Sciatic nerve (tissue), 2 donors: ENCODE measurements around the gene TULP1. TPM values are rescaled to one million over a fixed set of nuclear protein-coding genes. Genes with fewer than 3 reads are reported as not detected.

Source experiments
- ATAC-seq: fragments of 200-7000 bp; cut with Tn5 transposase; one replicate; pipeline ENCODE4 v1.9.1; 2020; ENCODE audit warnings: mild to moderate bottlenecking, moderate library complexity
- DNase-seq: peaks from one replicate; pipeline ENCODE4 v3.0.0-alpha.2; 2020; ENCODE audit warnings: low spot score
- intact Hi-C: fragments of 100-400 bp; cut with DNase I; formaldehyde crosslinking; loops from one replicate; pipeline ENCODE4 v1.14.2; 2022
- total RNA-seq: library from RNA; stranded (reverse); fragmentation: NEBNext Ultra II Directional; extraction: Animal tissue kit (Norgen Biotek cat#: 25700); gene quantifications from one replicate; pipeline ENCODE4 v1.2.1, GENCODE V29; 2021
- donor health status: DM: no; HTN: no; CAD: no.
- donor health status: DM: no; HTN: no; CAD: no.

TULP1 gene
- total RNA-seq, 1 donor from 2014 or later, result not detected

- intact Hi-C loops, result no loop called here
- ATAC-seq (peak; percentile 4), DNase-seq (no peak)
These were observed 24.8 kb downstream of the TULP1 start for GRCh38 chr6:35487658-35488516.

- peak; percentile 18 for ATAC-seq
- DNase-seq, result no peak
- intact Hi-C loops, result no loop called here
These were observed 26.4 kb downstream of the TULP1 start for GRCh38 chr6:35486005-35486925.

- ATAC-seq, result peak; percentile 69
These were observed 27.3 kb downstream of the TULP1 start for GRCh38 chr6:35485402-35485877.

GRCh38 chr6:35484921-35485392 lies 27.7 kb downstream of the TULP1 start:
- DNase-seq (no peak), ATAC-seq (peak; percentile 6)
- intact Hi-C loops, result no loop called here

More at GRCh38 chr6:35485402-35485877, 27.3 kb downstream of the TULP1 start:
- no peak for DNase-seq
- intact Hi-C loops, result no loop called here

GRCh38 chr6:35483893-35484645 lies 28.6 kb downstream of the TULP1 start:
- ATAC-seq, result no peak
- intact Hi-C loops, result no loop called here
- DNase-seq, result no peak

GRCh38 chr6:35483490-35483889 lies 29.2 kb downstream of the TULP1 start:
- intact Hi-C loops, result no loop called here
- DNase-seq (no peak), ATAC-seq (no peak)

GRCh38 chr6:35483062-35483461 lies 29.6 kb downstream of the TULP1 start:
- intact Hi-C loops, result no loop called here
- DNase-seq (no peak), ATAC-seq (no peak)

- intact Hi-C loops, result no loop called here
- DNase-seq (no peak), ATAC-seq (no peak)
These were observed 31.5 kb downstream of the TULP1 start for GRCh38 chr6:35481226-35481625.

GRCh38 chr6:35480176-35480575 lies 32.5 kb downstream of the TULP1 start:
- ATAC-seq, result no peak
- DNase-seq, result no peak
- intact Hi-C loops, result no loop called here

- intact Hi-C loops, result no loop called here
- DNase-seq (no peak), ATAC-seq (no peak)
These were observed 34.4 kb downstream of the TULP1 start for GRCh38 chr6:35478259-35478658.

- DNase-seq (no peak), ATAC-seq (no peak)
- intact Hi-C loops, result no loop called here
These were observed 35.0 kb downstream of the TULP1 start for GRCh38 chr6:35477551-35478179.

- no peak for ATAC-seq
- intact Hi-C loops, result no loop called here
- DNase-seq, result no peak
These were observed 35.7 kb downstream of the TULP1 start for GRCh38 chr6:35477028-35477427.

GRCh38 chr6:35476004-35476403 lies 36.7 kb downstream of the TULP1 start:
- intact Hi-C loops, result no loop called here
- ATAC-seq (no peak), DNase-seq (no peak)

- ATAC-seq, result no peak
- intact Hi-C loops, result no loop called here
- DNase-seq, result no peak
These were observed 37.1 kb downstream of the TULP1 start for GRCh38 chr6:35475573-35475972.

GRCh38 chr6:35474942-35475570 lies 37.6 kb downstream of the TULP1 start:
- ATAC-seq (peak; percentile 2), DNase-seq (no peak)
- intact Hi-C loops, result no loop called here

- ATAC-seq, result no peak
- intact Hi-C loops, result no loop called here
- DNase-seq, result no peak
These were observed 38.4 kb downstream of the TULP1 start for GRCh38 chr6:35474131-35474941.

GRCh38 chr6:35473850-35474130 lies 38.9 kb downstream of the TULP1 start:
- intact Hi-C loops, result no loop called here
- ATAC-seq, result no peak
- no peak for DNase-seq
